Measurements from ENCODE around the gene PCDHGC3. TPM values are rescaled to one million over a fixed set of nuclear protein-coding genes. Genes with fewer than 3 reads are reported as not detected.

The PCDHGC3 gene
- total and polyA plus RNA-seq, 5 experiments from 2014 or later = 0.18 to 0.25 TPM; not detected in 3

- Mint-ChIP-seq H3K9me3 (peaks cover 0 to 18% (median 4%) of the 10 kb centered on the region in 9 donors), H3K4me1 (no peaks in the 10 kb centered on the region), H3K4me3 (no peak overlapping the region), H3K27me3 (peaks cover 9 to 25% (median 17%) of the 10 kb centered on the region in 5 donors), H3K27ac (no peak overlapping the region), H3K36me3 (peaks cover 0 to 3% (median 0%) of the 10 kb centered on the region in 3 donors)
- DNase-seq = no peak
- POLR2A ChIA-PET = no interaction called here
- no peak for ATAC-seq
These were observed 10.4 kb upstream of the PCDHGC3 start for GRCh38 chr5:141465351-141465750.

GRCh38 chr5:141476132-141476911 lies 556 bp downstream of the PCDHGC3 start:
- POLR2A ChIA-PET = no interaction called here
- Mint-ChIP-seq H3K4me3 (peak overlapping the region; percentile 83 to 93 (median 87)), H3K27me3 (peaks cover 32 to 70% (median 53%) of the 10 kb centered on the region in 5 donors), H3K27ac (peak overlapping the region in 2 of 10 donors; percentile 1 to 78), H3K4me1 (peaks cover 10 to 31% (median 28%) of the 10 kb centered on the region in 4 donors), H3K36me3 (no peaks in the 10 kb centered on the region), H3K9me3 (no peaks in the 10 kb centered on the region)
- ATAC-seq = peak; percentile 35 to 36
- DNase-seq = no peak

- H3K36me3 Mint-ChIP-seq = no peaks in the 10 kb centered on the region
- ATAC-seq = no peak
- no peaks in the 10 kb centered on the region for H3K9me3 Mint-ChIP-seq
- DNase-seq = no peak
- no peak overlapping the region for H3K27ac Mint-ChIP-seq
- POLR2A ChIA-PET = no interaction called here
- peaks cover 10 to 31% (median 28%) of the 10 kb centered on the region in 4 donors for H3K4me1 Mint-ChIP-seq
- peak overlapping the region; percentile 52 to 93 (median 87) for H3K4me3 Mint-ChIP-seq
- peaks cover 33 to 76% (median 57%) of the 10 kb centered on the region in 5 donors for H3K27me3 Mint-ChIP-seq
These were observed 1.3 kb downstream of the PCDHGC3 start for GRCh38 chr5:141477044-141477575.

GRCh38 chr5:141477815-141478214 lies 2.0 kb downstream of the PCDHGC3 start:
- POLR2A ChIA-PET = no interaction called here
- H3K27ac Mint-ChIP-seq = no peak overlapping the region
- no peaks in the 10 kb centered on the region for H3K36me3 Mint-ChIP-seq
- ATAC-seq = no peak
- H3K4me1 Mint-ChIP-seq = peaks cover 10 to 31% (median 28%) of the 10 kb centered on the region in 4 donors
- DNase-seq = no peak
- H3K27me3 Mint-ChIP-seq = peaks cover 38 to 83% (median 64%) of the 10 kb centered on the region in 5 donors
- H3K4me3 Mint-ChIP-seq = peak overlapping the region in 4 of 10 donors; percentile 14 to 93 (median 87)
- no peaks in the 10 kb centered on the region for H3K9me3 Mint-ChIP-seq

- H3K27ac Mint-ChIP-seq = no peak overlapping the region
- POLR2A ChIA-PET = no interaction called here
- H3K9me3 Mint-ChIP-seq = no peaks in the 10 kb centered on the region
- peak overlapping the region in 4 of 10 donors; percentile 3 to 83 (median 14) for H3K4me3 Mint-ChIP-seq
- no peaks in the 10 kb centered on the region for H3K36me3 Mint-ChIP-seq
- peaks cover 42 to 89% (median 70%) of the 10 kb centered on the region in 5 donors for H3K27me3 Mint-ChIP-seq
- no peak for ATAC-seq
- peaks cover 10 to 31% (median 28%) of the 10 kb centered on the region in 4 donors for H3K4me1 Mint-ChIP-seq
- DNase-seq = no peak
These were observed 2.7 kb downstream of the PCDHGC3 start for GRCh38 chr5:141478321-141478945.

- H3K9me3 Mint-ChIP-seq = no peaks in the 10 kb centered on the region
- ATAC-seq (no peak), DNase-seq (no peak)
- H3K27ac Mint-ChIP-seq = no peak overlapping the region
- no peaks in the 10 kb centered on the region for H3K36me3 Mint-ChIP-seq
- H3K4me3 Mint-ChIP-seq = no peak overlapping the region
- POLR2A ChIA-PET = no interaction called here
- peaks cover 14 to 39% (median 34%) of the 10 kb centered on the region in 4 donors for H3K4me1 Mint-ChIP-seq
- H3K27me3 Mint-ChIP-seq = peaks cover 49 to 95% (median 81%) of the 10 kb centered on the region in 5 donors
These were observed 4.0 kb downstream of the PCDHGC3 start for GRCh38 chr5:141479776-141480175.

GRCh38 chr5:141483902-141484301 lies 8.1 kb downstream of the PCDHGC3 start:
- POLR2A ChIA-PET = no interaction called here
- H3K27me3 Mint-ChIP-seq = peaks cover 46 to 96% (median 78%) of the 10 kb centered on the region in 5 donors
- ATAC-seq = no peak

GRCh38 chr5:141484310-141484640 lies 8.5 kb downstream of the PCDHGC3 start:
- H3K27me3 Mint-ChIP-seq = peaks cover 48 to 96% (median 81%) of the 10 kb centered on the region in 5 donors
- POLR2A ChIA-PET = no interaction called here

More at GRCh38 chr5:141483902-141484301, 8.1 kb downstream of the PCDHGC3 start:
- peaks cover 2 to 4% (median 2%) of the 10 kb centered on the region in 3 donors for H3K36me3 Mint-ChIP-seq
- H3K4me3 Mint-ChIP-seq = peak overlapping the region in 1 of 10 donors; percentile 70
- H3K9me3 Mint-ChIP-seq = peaks cover 0 to 10% (median 0%) of the 10 kb centered on the region in 9 donors
- H3K27ac Mint-ChIP-seq = no peak overlapping the region
- no peak for DNase-seq
- H3K4me1 Mint-ChIP-seq = peaks cover 7 to 15% (median 13%) of the 10 kb centered on the region in 4 donors

GRCh38 chr5:141484641-141485311 lies 9.0 kb downstream of the PCDHGC3 start, which contains the start of gene PCDHGC4:
PCDHGC4 (plus strand) TSS chr5:141485030; CDS start chr5:141485174, 144 bp downstream.
- Mint-ChIP-seq H3K36me3 (peaks cover 2 to 4% (median 2%) of the 10 kb centered on the region in 3 donors), H3K4me3 (peak within 1 kb of the TSS; percentile 24 to 77 (median 54)), H3K27ac (no peak within 1 kb of the TSS), H3K27me3 (peaks cover 47 to 96% (median 81%) of the 10 kb centered on the region in 5 donors), H3K9me3 (peaks cover 0 to 10% (median 0%) of the 10 kb centered on the region in 9 donors), H3K4me1 (peaks cover 7 to 15% (median 13%) of the 10 kb centered on the region in 4 donors)
- DNase-seq (no peak), ATAC-seq (no peak)
- POLR2A ChIA-PET = no interaction called here

More at GRCh38 chr5:141484310-141484640, 8.5 kb downstream of the PCDHGC3 start:
- DNase-seq (no peak), ATAC-seq (no peak)
- no peak overlapping the region for H3K27ac Mint-ChIP-seq
- H3K4me1 Mint-ChIP-seq = peaks cover 7 to 15% (median 13%) of the 10 kb centered on the region in 4 donors
- peak overlapping the region in 9 of 10 donors; percentile 19 to 77 (median 50) for H3K4me3 Mint-ChIP-seq
- peaks cover 2 to 4% (median 2%) of the 10 kb centered on the region in 3 donors for H3K36me3 Mint-ChIP-seq
- H3K9me3 Mint-ChIP-seq = peaks cover 0 to 10% (median 0%) of the 10 kb centered on the region in 9 donors

- Mint-ChIP-seq H3K4me1 (peaks cover 7 to 15% (median 13%) of the 10 kb centered on the region in 4 donors), H3K27ac (no peak overlapping the region), H3K27me3 (peaks cover 49 to 96% (median 84%) of the 10 kb centered on the region in 5 donors)
These were observed 9.7 kb downstream of the PCDHGC3 start for GRCh38 chr5:141485321-141486055.

GRCh38 chr5:141486091-141486490 lies 10.3 kb downstream of the PCDHGC3 start:
- Mint-ChIP-seq H3K4me1 (peaks cover 12 to 17% (median 16%) of the 10 kb centered on the region in 4 donors), H3K36me3 (peaks cover 2 to 5% (median 4%) of the 10 kb centered on the region in 3 donors), H3K27ac (no peak overlapping the region), H3K4me3 (peak overlapping the region in 2 of 10 donors; percentile 23 to 43), H3K27me3 (peaks cover 55 to 96% (median 84%) of the 10 kb centered on the region in 5 donors), H3K9me3 (peaks cover 0 to 10% (median 0%) of the 10 kb centered on the region in 9 donors)
- DNase-seq = no peak
- POLR2A ChIA-PET = no interaction called here
- no peak for ATAC-seq

More at GRCh38 chr5:141485321-141486055, 9.7 kb downstream of the PCDHGC3 start:
- POLR2A ChIA-PET = no interaction called here
- no peak for ATAC-seq
- H3K9me3 Mint-ChIP-seq = peaks cover 0 to 10% (median 0%) of the 10 kb centered on the region in 9 donors
- peak overlapping the region in 6 of 10 donors; percentile 24 to 70 (median 44) for H3K4me3 Mint-ChIP-seq
- DNase-seq = no peak
- peaks cover 2 to 4% (median 2%) of the 10 kb centered on the region in 3 donors for H3K36me3 Mint-ChIP-seq
